ENCODE results near the gene ZDHHC7. TPM values are rescaled to one million over a fixed set of nuclear protein-coding genes. Genes with fewer than 3 reads are reported as not detected.

Gene ZDHHC7
- total and polyA plus RNA-seq, 2 of the 8 experiments (the other 6 are each of a cell fraction or from before 2014, with no cell fraction given): 40.5 to 56.3 TPM

DNA sequence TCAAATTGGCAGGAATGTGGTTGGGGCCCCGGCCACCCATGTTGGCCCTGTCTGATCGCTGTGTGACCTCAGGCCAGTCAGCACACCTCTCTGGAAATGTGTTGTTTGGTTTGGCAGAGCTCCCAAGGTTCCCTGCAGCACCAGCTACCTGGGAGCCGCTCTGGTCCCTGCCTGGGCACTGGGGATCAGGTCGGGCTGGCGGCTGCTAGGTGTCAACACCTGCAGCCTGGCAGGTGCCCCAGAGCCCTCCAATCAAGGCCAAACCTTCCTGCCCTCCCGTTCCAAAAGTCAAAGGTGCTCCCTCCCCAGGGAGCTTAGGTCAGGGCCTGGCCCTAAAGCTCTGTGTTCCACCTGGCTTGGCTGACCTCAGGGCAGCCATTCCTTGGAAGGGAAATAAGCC is 55.9 kb downstream of the ZDHHC7 start:
- Histone ChIP-seq H3K27ac (ENCODE audit: low read depth, low read length) (no peak overlapping the region), H3K36me3 (ENCODE audit: control insufficient read depth in 2 of 4, insufficient read depth in 4 of 4, low read length in 3 of 4) (no peaks in the 10 kb centered on the region), H2BK20ac (ENCODE audit: low read length) (no peak overlapping the region), H3K9me3 (ENCODE audit: insufficient read depth in 2 of 2, low read depth in 1 of 2, low read length in 1 of 2) (no peaks in the 10 kb centered on the region; a peak in 1 of 4 replicates), H2BK5ac (ENCODE audit: low read depth, low read length) (no peak overlapping the region), H4K20me1 (replicated peaks in 1 of 2; ENCODE audit: control insufficient read depth in 1 of 2, insufficient read depth in 2 of 2, low read length in 2 of 2) (peaks cover 0 to 2% of the 10 kb centered on the region in 2 experiments), H4K8ac (ENCODE audit: extremely low read depth, insufficient read depth, low read length) (no peak overlapping the region), H2BK120ac (replicated peaks; ENCODE audit: low read depth, low read length) (no peak overlapping the region), H4K5ac (ENCODE audit: insufficient read length, low read depth, low read length) (no peak overlapping the region), H3K4me2 (ENCODE audit: insufficient read depth in 1 of 2, low read depth in 2 of 2, low read length in 2 of 2) (no peak overlapping the region), H3K23ac (ENCODE audit: insufficient read length) (no peak overlapping the region), H3K79me2 (ENCODE audit: control insufficient read depth in 1 of 2, insufficient read depth in 2 of 2, low read length in 2 of 2) (no peaks in the 10 kb centered on the region), H3K9ac (replicated peaks in 1 of 4; ENCODE audit: extremely low read depth in 1 of 4, low read depth in 3 of 4, low read length in 3 of 4) (peak overlapping the region in 1 of 4 experiments; percentile 6; a peak in 1 of 7 replicates), H3K18ac (ENCODE audit: extremely low read depth, low read length) (no peak overlapping the region), H4K91ac (replicated peaks; ENCODE audit: insufficient read length, low read length) (no peak overlapping the region), H3K56ac (replicated peaks; ENCODE audit: insufficient read length, low read depth, low read length) (no peak overlapping the region), H2BK12ac (ENCODE audit: low read depth, low read length) (no peak overlapping the region), H3K4ac (replicated peaks; ENCODE audit: insufficient read length, low read depth, low read length) (peak overlapping the region; percentile 53), H3K4me1 (replicated peaks in 1 of 4; ENCODE audit: control insufficient read depth in 3 of 4, insufficient read depth in 4 of 4, low read length in 3 of 4) (no peaks in the 10 kb centered on the region), H2BK15ac (ENCODE audit: low read length) (no peak overlapping the region), H3K23me2 (ENCODE audit: low read depth, low read length) (no peaks in the 10 kb centered on the region), H3K14ac (ENCODE audit: insufficient read length) (no peak overlapping the region), H3K79me1 (ENCODE audit: low read depth, low read length) (no peaks in the 10 kb centered on the region), H2AK5ac (ENCODE audit: low read depth, low read length) (no peak overlapping the region), H3K27me3 (replicated peaks in 1 of 4; ENCODE audit: control insufficient read depth in 3 of 4, extremely low read depth in 1 of 4, insufficient read depth in 3 of 4, low read length in 3 of 4) (no peaks in the 10 kb centered on the region), H2AFZ (ENCODE audit: low read length) (no peak overlapping the region), H3K4me3 (ENCODE audit: extremely low read depth in 1 of 4, insufficient read depth in 2 of 4, low read depth in 3 of 4, low read length in 4 of 4) (no peak overlapping the region)
- POLR2A ChIA-PET (ENCODE audit: partially characterized antibody): no interaction called here
- no peak for FAIRE-seq
- CTCF ChIA-PET (ENCODE audit: partially characterized antibody): interaction anchor here (0.6 to 7.9 kb wide), 10 partner anchors 12 to 333 kb away, joined by 3 to 169 read pairs (median 22); no protein-coding TSS in a partner anchor
- no peak for DNase-seq (ENCODE audit: low read depth in 1 of 2, low spot score in 2 of 2)
- 88% methylated on average over 6 of the region's 6 CpGs; no CpG with 5 or more reads in 1 of the 2 experiments for WGBS, 2 experiments (ENCODE audit: extremely low coverage in 1 of 2, insufficient coverage in 1 of 2, insufficient read length in 1 of 2, insufficient replicate concordance in 2 of 2, low coverage in 1 of 2, low lambda C conversion rate in 2 of 2, missing lambda C conversion rate in 1 of 2)
- no peak for TF ChIP-seq CBX8 (IDR thresholded peaks at IDR 0.05; ENCODE audit: borderline replicate concordance, low read depth, low read length)
- no peak for TF ChIP-seq SRF (IDR thresholded peaks at IDR 0.05; ENCODE audit: low read depth, low read length)
- TF ChIP-seq EZH2 (IDR thresholded peaks at IDR 0.05; ENCODE audit: low read depth, low read length, severe bottlenecking): no peak

Data from H1 (cell line).